ENCODE results near the gene PIH1D1.
"Not testable (repeated sequence)": the region's sequence is repeated elsewhere in the genome, so short reads cannot be mapped to it uniquely, and the experiment has no call there.

Gene PIH1D1

GRCh38 chr19:49450405-49450804 lies 1.2 kb downstream of the PIH1D1 start:
- Histone ChIP-seq H3K27me3 (no peaks in the 10 kb centered on the region), H3K4me1 (no peaks in the 10 kb centered on the region), H3K4me3 (ENCODE audit: low read depth, low read length) (peak overlapping the region; percentile 96), H3K9me3 (no peaks in the 10 kb centered on the region), H3K36me3 (peaks cover 31% of the 10 kb centered on the region)
- no peak for TF ChIP-seq CTCF (IDR thresholded peaks at IDR 0.05; ENCODE audit: low read depth, low read length)
- no peak for DNase-seq

- Histone ChIP-seq H3K36me3 (peaks cover 31% of the 10 kb centered on the region), H3K4me3 (ENCODE audit: low read depth, low read length) (no peak overlapping the region), H3K9me3 (no peaks in the 10 kb centered on the region), H3K27me3 (no peaks in the 10 kb centered on the region), H3K4me1 (no peaks in the 10 kb centered on the region)
- DNase-seq: no peak
- TF ChIP-seq CTCF (IDR thresholded peaks at IDR 0.05; ENCODE audit: low read depth, low read length): no peak
Measured at GRCh38 chr19:49448432-49448786, 3.2 kb downstream of the PIH1D1 start.

GRCh38 chr19:49447485-49448431 lies 3.9 kb downstream of the PIH1D1 start:
- H3K4me1 ChIP-seq: no peaks in the 10 kb centered on the region
- TF ChIP-seq CTCF (IDR thresholded peaks at IDR 0.05; ENCODE audit: low read depth, low read length): no peak
- no peaks in the 10 kb centered on the region for H3K9me3 ChIP-seq
- DNase-seq: peak; percentile 79
- peaks cover 31% of the 10 kb centered on the region for H3K36me3 ChIP-seq
- H3K4me3 ChIP-seq (ENCODE audit: low read depth, low read length): no peak overlapping the region
- no peaks in the 10 kb centered on the region for H3K27me3 ChIP-seq

- peaks cover 31% of the 10 kb centered on the region for H3K36me3 ChIP-seq
- H3K9me3 ChIP-seq: no peaks in the 10 kb centered on the region
- DNase-seq: no peak
- peaks cover 6% of the 10 kb centered on the region; the same call in 1 of the 2 replicates for H3K4me1 ChIP-seq
- TF ChIP-seq CTCF (IDR thresholded peaks at IDR 0.05; ENCODE audit: low read depth, low read length): no peak
- peaks cover 12% of the 10 kb centered on the region for H3K27me3 ChIP-seq
- H3K4me3 ChIP-seq (ENCODE audit: low read depth, low read length): no peak overlapping the region
Measured at GRCh38 chr19:49445997-49446396, 5.6 kb downstream of the PIH1D1 start.

GRCh38 chr19:49444100-49444700 lies 7.4 kb downstream of the PIH1D1 start:
- not testable (repeated sequence) for H3K9me3 ChIP-seq; DNase-seq; H3K4me1 ChIP-seq; H3K4me3 ChIP-seq (ENCODE audit: low read depth, low read length)
- Histone ChIP-seq H3K27me3 (peaks cover 29% of the 10 kb centered on the region), H3K36me3 (peaks cover 22% of the 10 kb centered on the region)

- peak overlapping the region; percentile 70 for H3K4me3 ChIP-seq (ENCODE audit: low read depth, low read length)
- peak; percentile 78 for TF ChIP-seq CTCF (IDR thresholded peaks at IDR 0.05; ENCODE audit: low read depth, low read length)
- H3K4me1 ChIP-seq: peaks cover 6% of the 10 kb centered on the region; the same call in 1 of the 2 replicates
- DNase-seq: peak; percentile 96
- H3K36me3 ChIP-seq: peaks cover 20% of the 10 kb centered on the region
- no peaks in the 10 kb centered on the region for H3K9me3 ChIP-seq
- peaks cover 35% of the 10 kb centered on the region for H3K27me3 ChIP-seq
Measured at GRCh38 chr19:49443366-49444099, 8.1 kb downstream of the PIH1D1 start.

All from BE2C (cell line).